NCI-H187 treated with DMSO at 0.1 percent for 48 hours (cell line): ENCODE data around the gene DEDD2.
A peak's percentile ranks its signal among the peaks of the same experiment; 100 is the strongest.

Experiments used
- DNase-seq: peaks from one replicate; lab custom pipeline; 2025; lab: John Stamatoyannopoulos, UW

Gene DEDD2

DNA sequence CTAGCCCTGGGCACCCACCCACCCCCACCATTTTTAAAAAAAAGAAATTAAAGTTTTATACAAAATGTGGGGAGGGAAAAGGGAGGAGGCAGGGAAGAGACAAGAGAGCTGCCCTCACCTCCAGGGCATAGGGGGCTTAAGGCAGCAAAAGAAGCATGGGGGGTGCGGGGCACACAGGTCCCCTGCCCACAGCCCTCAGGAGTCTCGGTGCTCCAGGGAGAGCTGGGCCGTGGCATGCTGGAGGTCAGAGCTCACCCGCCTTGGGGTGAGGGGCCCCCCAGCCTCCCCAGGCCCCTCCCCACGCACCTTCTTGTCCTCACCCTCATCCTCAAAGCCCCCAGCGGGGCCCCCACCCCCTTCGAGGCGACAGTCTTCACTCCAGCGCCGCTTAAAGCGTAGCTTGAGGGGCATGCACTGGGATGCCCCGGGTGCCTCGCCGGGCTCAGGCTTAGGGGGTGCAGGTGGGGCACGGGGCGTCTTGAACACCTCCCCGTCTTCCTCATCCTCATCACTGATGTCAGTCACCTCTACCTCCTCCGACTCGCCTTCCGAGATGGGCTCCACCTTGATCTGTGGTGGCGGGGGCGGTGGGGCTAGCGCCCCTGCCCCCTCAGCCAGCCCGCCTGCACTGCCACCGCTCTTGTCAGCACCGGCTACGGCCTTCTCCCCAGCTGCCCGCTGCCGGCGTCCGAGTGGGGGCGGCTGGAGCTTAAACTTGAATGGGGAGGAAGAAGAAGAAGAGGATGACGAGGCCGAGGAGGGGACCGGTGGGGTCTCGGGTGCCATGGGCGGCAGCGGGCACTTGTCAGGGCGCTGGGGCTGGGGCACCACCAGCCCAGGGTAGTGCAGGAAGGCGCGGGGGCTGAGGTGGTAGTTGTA is 31.0 kb upstream of the DEDD2 start:
- DNase-seq: no peak

DNA sequence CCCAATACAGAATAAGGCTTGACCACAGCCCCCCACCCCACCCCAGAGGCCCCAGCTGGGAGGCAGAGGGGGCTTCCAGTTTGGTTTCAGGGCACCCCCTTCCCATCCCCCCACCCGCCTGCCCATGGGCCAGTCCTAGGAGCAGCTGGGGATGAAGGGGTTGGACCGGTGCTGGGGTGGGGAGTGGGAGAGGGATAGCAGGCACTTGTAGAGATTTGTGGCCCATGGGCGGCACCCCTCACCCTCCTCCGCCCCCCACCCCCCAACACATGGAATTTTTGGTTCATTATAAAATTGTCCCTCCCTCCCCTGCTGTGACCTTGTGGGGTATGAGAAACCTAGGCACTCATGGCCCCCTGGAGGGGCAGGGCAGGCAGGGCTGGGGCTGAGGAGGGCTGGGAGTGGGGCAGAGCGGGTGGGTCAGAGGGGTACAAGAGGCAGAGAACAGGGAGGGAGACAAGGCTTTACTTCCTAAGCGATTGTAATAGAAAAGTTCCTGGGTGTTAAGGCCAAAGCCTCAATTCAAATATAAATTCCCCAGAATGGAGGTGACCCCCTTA is 30.2 kb upstream of the DEDD2 start:
- DNase-seq: no peak

DNA sequence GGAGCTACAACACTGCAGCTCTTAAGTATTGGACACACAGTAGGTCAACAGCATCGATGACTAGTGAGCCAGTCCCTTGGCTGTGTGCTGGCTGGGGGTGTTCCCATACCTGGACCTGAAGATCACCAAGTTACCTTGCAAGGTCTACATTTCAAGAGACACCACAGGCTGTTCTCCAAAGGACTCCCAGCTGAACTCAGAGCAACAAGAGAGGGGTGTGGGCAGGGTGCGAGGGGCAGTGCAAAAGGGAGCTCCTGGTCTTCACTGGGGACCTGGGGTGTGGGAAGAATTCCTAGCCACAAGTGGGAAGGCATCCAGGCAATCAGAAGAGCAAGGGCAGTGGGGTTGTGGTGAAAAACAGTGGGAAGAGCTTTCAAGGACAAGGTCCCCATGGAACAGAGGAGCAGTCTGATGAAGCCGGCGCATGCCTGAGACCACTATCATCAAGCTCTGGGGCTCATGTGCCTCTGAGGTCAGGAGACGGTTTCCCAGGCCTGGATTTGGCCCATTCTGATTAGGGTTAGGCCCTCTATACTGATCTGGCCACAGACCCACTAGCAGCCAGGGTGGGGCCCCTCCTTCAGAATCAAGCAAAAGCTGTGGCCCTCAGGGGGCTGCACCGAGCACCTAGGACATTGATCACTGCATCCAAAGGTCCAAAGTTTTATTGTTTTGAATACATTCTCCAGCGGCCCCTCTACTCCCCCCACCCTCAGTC is 29.6 kb upstream of the DEDD2 start:
- DNase-seq: no peak

DNA sequence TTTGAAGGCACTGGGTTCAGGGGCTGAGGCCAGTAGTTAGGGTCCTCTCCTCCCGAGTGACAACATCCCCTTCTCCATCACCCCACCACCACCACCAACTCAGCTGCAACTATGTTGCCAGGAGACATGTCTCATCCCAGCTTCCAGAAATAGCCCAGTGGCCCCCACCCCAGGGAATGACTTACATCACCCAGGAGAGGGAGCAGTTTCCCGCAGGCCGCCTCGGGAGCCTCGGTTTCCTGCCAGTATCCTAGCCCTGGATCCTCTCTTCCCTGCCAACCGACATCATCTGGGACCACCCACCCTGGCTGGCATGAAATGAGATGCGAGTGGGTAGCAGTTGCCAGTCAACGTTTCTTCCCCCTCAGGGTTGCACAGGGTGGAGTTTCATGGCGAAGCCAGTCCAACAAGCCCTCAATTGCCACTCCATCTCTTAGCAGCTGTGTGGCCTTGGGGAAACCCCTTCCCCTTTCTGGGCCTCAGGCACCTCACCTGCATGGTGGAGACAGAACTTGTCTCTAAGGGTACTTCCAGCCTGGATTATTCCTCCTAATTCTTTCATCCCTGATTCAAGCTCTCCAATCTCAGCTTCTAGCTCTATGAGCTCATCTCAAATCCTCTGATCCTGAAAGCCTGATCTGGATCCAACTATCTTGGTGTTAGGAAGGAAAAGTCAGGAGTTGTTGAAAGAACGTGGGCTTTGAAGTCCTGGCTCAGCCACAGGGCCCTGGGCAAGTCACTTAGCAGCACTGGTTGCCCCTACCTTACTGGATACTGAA is 28.9 kb upstream of the DEDD2 start:
- no peak for DNase-seq

DNA sequence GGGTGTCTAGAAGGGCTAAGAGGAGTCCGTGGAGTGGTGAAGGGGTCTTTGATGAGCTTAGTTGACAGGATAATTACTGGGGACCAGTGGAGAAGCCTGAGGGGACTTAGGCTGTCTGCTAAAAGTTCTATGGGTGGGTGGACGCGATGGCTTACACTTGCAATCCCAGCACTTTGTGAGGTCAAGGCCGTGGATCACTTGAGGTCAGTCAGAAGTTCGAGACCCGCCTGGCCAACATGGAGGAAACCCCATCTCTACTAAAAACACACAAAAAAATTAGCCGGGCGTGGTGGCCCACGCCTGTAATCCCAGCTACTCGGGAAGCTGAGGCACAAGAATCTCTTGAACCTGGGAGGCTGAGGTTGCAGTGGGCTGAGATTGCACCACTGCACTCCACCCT is 27.8 kb upstream of the DEDD2 start:
- no peak for DNase-seq

DNA sequence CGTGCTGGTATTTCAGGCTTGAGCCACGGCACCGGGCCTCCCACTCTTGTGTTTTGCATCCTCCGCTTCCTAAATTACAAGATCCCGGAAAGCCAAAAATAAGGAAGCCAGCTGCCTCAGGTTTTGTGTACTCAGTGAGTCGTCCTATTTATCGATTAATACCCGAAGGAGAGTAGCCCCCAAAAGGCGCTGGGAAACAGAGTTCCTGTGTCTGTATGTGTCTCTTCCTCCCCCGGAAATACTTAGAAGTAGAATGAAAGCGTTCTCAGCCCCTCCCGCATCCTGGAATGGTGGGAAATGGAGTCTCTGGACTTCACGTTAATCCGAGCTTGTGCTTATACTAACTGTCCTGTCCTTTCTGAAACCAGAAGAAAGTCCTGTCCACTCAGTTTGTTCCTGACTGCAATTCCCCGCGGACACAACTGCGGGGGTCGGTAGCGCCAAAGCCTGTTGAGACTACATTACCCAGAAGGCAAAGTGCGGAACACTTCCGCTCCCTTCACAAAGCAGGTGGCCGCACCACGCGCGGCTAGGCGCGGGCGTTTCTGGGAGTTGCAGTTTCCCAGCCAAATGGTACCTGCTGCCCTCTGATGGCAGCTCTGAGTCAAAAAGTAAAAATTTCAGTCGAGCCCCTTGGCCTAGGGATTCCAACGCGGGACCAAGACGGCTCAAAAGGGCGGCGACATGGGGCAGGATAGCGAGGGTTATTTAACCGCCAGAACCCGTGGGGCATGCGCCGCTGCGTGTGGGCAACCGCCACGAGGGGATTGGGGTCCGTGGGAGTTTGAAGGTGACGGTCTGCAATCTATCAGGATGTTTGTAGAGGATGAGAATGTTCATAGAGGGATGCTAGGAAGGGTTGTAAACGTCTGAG is 27.1 kb upstream of the DEDD2 start:
- DNase-seq: peak; percentile 60

DNA sequence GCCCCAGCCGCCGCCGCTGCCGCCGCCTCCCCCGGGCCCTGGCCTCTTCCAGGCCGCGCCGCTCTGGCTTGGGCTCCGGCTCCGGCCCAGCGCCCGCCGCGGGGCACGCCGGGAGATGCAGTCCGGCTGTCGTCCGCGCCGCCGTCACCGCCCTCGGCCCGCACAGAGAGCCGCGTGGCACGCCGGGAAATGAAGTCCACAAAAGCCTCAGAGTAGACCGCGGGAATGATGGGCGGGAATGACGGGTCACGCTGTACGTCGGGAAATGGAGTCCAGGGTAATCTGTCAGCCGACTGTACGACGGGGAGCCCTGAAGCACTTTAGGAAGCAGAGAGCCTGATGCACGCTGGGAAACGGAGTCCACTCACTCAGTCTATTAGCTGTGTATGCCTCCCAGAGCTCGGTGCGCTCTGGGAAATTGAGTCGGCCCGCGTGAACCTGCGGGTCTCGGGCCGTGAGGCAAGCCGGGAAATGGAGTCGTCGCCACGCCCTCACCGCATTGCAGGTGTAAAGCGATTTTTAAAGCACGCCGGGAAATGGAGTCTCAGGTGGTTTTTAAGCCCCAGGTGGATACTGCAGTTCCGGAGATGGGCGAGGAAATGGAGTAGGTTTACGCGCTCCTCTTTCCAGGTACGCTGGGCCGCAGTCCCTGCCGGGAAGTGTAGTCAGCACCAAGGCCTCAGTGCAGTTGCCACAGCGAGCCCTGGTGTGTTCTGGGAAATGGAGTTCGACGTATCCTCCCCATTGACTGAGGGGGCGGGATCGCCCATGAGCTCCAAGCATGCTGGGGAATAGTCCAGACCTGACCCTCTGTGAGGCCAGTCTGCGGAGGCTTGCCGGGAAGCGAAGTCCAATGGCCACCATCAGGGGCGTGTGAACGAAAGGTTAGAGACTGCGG is 25.3 kb upstream of the DEDD2 start, which contains the start of gene GSK3A:
Gene GSK3A (minus strand): TSS at position 91 of the 898 bp plus-strand sequence. CDS start 137 bp downstream, outside the sequence.
- peak; percentile 99 for DNase-seq

DNA sequence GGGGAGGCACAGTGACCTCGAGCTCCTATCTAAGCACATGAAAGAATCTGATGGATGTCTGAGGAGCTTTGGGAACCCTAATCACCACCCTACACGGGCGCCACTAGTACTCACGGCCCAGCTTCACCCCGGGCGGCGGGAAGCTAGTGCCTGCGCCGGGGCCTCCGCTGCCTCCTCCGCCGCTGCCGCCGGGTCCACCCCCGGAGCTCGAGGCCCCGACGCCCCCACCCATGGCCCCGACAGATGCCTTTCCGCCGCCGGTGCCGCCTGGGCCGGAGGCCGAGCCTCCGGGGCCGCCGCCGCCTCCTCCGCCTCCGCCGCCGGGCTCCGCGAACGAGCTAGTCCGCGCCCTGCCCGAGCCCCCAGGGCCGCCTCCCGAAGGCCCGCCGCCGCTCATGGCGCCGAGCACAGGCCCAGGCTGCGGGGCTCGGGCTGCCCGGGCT is 24.6 kb upstream of the DEDD2 start:
- DNase-seq: no peak

DNA sequence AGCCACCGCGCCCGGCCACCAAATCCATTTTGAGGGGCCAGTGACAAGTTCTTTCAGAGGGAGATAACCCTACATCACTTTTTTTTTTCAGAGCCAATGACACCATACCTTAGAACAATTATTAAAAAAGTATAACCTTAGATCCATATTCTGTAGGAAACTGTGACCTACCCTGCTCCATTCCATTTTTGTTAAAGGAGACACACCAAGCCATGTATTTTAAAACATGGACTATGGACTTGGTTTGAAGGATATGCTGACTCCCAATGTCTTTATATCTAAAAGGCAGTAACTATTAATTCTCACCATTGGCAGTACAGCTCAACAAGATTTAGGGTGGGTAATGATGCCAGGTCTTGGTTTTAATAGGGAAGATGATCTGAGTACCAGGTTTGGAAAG is 23.8 kb upstream of the DEDD2 start:
- DNase-seq: no peak

DNA sequence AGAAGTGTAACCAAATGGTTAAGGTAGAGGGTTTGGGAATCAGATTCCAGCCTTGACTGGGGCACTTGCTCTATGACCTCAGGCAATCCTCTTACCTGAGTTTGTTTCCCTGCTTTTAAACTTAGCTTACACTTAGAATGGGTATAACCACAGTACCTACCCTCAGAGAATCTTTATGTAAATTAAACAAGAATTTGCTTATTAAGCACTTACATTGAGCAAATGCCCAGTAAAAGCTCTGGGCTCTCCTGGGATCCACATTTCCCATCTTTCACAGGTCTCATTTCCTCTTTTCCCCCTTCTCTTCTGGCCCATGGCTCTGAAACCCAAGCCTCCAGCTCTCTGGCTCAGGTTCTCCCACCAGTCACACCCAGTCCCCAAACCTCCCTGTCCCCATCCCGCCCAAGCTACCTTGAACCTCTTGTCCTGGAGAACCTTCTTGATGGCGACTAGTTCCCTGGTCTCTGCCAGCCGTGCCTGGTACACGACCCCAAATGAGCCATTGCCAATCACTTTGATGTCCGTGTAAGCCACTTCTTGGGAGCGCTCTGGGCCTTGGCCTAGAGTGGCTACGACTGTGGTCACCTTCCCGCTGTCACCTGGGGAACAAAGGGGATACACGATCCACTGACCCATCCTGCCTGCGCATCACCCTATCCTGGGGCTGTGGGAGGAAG is 22.2 kb upstream of the DEDD2 start:
- no peak for DNase-seq

DNA sequence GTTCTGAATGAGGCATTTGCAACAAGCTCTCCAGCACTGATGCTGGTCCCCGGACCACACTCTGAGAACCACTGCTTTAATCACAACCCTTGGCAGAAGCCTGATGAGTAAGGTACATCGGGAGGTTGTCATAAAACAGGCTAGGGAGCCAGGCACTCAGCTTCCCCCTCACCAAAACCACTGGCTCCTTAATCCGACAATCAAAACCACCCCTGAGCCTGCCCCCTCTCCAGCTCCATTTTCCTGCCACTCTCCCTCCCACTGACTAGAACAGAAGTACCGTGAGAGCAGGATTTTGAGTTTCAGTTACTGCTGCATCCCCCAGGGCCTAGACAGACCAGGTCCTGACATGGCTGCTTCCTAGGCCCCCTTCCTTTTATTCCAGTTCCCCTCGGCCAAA is 17.7 kb upstream of the DEDD2 start:
- DNase-seq: no peak

DNA sequence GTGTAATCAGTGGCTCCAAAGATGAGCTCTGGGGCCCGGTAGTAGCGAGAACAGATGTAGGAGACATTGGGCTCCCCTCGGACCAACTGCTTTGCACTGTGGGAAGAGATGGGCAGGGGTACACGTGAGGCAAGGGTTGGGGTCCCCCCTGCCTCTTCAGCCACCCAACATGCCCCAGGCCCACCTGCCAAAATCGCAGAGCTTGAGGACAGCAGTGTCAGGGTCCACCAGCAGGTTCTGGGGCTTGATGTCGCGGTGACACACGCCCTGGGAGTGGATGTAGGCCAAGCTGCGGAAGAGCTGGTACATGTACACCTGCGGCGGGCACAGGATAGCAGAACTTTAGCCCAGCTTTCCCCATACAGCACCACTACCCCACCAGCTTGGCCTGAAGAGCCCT is 16.9 kb upstream of the DEDD2 start:
- no peak for DNase-seq

DNA sequence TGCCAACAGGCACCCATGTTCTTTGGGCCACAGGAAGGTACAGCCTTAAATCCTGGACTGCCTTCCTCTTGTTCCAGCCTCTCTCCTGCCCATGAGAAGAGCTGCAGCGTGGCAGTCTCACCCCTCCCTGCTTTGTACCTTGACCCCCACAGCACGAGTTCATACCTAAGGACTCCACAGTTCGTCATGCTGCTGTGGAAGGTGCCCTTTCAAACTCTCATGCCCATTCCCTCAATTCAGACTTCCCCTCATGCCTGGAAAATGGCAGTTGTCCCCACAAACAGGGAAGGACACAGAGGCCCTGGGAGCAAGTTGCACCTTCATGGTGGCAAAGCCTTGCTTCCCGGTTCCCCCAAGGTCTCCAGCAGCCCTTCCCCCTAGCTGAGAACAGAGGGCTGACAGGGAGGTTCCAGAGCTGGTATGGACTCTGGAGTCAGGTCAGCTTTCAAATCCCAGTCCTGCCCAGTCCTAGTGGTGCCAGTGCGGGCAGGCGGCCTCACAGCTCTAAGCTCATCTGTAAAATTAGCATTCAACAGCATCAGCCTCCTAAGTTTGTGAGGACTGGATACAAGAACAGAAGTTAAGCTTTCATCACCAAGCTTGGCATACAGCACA is 16.3 kb upstream of the DEDD2 start:
- DNase-seq: no peak

DNA sequence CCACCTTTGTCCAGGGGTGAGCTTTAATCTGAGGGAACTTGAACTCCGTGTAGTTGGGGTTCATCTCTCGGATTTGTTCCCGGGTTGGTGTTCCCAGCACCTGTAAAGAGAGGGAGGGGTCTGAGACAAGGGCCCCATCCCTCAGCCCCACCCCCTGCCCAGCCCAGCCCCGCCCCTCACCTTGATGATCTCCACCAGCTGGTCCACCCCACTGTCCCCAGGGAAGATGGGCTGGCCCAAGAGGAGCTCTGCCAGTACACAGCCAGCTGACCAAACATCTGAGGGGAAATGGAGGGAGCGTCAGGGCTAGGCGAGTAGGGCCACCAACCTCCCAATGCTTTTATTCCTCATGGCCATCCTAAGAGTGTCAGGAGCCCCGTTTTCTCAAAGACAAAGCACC is 15.6 kb upstream of the DEDD2 start:
- no peak for DNase-seq

DNA sequence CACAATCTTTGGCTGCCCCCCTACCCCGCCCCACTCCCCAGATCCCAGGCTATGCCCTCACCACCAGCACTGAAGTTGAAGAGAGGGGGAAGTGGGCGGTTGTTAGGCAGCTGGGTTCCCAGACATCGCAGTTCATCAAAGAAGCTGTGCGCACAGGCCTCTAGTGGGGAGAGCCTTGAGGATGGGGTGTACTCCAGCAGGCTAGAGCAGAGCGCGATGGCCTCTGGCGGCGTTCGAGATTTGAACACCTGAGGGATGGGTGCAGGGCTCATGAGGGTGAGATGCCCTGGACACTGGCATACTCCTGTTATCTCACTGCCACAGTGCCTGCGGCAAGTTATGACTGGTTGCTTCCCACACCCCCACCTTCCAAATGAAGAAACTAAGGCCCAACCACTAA is 15.0 kb upstream of the DEDD2 start:
- no peak for DNase-seq

DNA sequence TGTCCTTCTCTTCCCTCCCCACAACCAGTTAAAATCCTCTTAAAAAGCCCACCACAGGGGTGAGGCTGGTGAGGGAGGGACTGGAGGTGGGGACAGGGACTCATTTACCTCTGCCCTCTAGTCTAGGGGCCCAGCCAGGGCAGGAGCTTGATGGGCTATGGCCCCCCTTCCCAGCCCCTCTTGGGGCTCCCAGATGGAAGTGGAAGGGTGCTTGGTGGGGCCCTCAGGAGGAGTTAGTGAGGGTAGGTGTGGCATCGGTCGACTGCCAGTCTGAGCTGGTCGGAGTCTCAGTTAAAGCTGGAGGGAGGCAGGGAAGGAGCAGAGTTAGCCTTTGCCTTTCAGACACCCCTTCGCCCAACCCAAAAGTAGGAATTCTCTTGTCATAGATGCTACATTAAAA is 13.1 kb upstream of the DEDD2 start:
- no peak for DNase-seq

DNA sequence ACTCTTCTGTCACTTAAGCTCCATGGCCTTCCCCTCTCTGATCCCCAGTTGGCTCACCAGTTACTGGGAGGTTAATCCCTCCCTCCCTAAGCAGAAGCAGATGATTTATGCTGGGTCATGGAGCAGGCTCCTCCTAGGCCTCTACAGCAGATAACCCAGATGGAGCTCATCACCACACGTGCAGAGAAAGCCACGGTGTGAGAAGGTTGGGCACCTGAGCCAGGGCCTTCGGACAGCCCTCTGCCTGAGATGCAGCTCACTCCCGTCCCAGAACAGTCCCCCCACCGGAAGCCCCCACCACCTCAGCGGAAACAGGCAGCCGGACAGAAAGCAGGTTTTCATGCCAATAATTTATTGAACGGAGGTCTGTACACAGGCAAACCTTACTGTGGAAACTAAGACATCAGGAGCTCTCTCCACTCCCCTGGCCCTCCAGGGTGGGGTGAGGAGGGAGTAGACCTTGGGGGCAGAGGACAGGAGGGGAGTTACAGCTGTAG is 12.4 kb upstream of the DEDD2 start:
- DNase-seq: no peak

DNA sequence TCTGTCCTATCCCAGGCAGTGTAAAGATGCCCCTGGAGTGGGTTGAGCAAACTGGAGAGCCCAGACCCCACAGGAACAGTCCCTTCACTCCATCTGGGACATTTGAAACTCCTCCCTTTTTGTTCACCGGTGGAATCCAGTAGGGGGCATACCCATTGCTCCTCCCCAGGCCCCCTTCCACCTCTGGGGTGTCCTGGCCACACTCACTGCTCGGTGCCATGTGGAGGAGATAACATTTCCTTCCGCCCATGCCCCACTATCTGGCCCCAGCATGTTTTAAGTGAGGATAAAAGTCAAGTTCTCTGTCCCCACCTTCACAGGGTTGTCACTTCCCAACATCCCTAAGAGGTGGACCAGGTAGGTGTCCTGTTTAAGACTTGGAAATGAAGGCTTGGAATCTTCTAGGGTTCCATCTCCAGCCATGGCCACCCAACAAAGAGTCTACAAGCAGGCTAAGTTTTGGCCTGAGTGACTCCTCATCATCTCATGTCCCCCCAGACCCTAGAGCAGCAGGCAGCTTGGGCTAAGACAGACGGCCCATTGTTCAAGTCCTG is 11.9 kb upstream of the DEDD2 start:
- DNase-seq: no peak

DNA sequence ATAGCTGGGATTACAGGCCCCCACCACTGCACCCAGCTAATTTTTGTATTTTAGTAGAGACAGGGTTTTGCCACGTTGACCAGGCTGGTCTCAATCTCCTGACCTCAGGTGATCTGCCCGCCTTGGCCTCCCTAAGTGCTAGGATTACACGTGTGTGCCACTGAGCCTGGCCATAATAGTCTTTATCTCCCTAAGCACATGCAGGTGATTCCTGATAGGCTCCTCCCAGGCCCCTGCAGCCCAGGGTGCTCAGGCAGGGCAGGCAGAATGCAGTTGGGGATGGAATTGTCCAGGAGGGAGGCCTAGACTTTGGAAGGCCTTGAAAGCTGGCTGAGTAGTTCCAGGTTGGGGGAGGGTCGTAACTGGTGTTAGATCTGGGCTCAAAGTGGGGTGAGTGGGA is 11.2 kb upstream of the DEDD2 start:
- no peak for DNase-seq
